Muscle of arm (tissue), 14 donors: ENCODE measurements around the gene MALSU1. TPM values are rescaled to one million over a fixed set of nuclear protein-coding genes. Genes with fewer than 3 reads are reported as not detected.

Experiments used
- DNase-seq: peaks from one replicate; pipeline ENCODE4 v3.0.0-alpha.2; 2013
- long read RNA-seq, 11 donors: transcript quantifications; one replicate each; lab custom pipeline, GENCODE V29; 2026
- polyA plus RNA-seq, 12 donors: library from polyadenylated mRNA; unstranded; fragments of 120-200 nt; gene quantifications; one replicate each; pipeline ENCODE4 v1.2.1, GENCODE V29; 2013; ENCODE audit not compliant: insufficient read length in 12 of 12

Gene MALSU1
- polyA plus RNA-seq: 100 to 1,000 TPM in 2 of 12 donors, 10 to 100 TPM in 9, not detected in 1; 46.6 to 102 (median 77.6) TPM
- long read RNA-seq, donor 1, transcript MALSU1-202 (4 exons, 3,044 nt): major isoform, 27 of 30 reads
- long read RNA-seq, donor 1, partial matches to known transcripts: 0 of 30 reads
- long read RNA-seq, donor 1, other reads (novel, unspliced or antisense): 0 of 30 reads
- long read RNA-seq, donor 2, transcript MALSU1-203 (2 exons, 479 nt): minor isoform, 6 of 89 reads
- long read RNA-seq, donor 2, transcript MALSU1-202 (4 exons, 3,044 nt): major isoform, 68 of 89 reads
- long read RNA-seq, donor 2, partial matches to known transcripts: 7 of 89 reads
- long read RNA-seq, donor 2, other reads (novel, unspliced or antisense): 7 of 89 reads
- long read RNA-seq, donor 3, transcript MALSU1-202 (4 exons, 3,044 nt): major isoform, 22 of 23 reads
- long read RNA-seq, donor 3, partial matches to known transcripts: 0 of 23 reads
- long read RNA-seq, donor 3, other reads (novel, unspliced or antisense): 0 of 23 reads
- long read RNA-seq, donor 4, transcript MALSU1-202 (4 exons, 3,044 nt): major isoform, 20 of 25 reads
- long read RNA-seq, donor 4, partial matches to known transcripts: 5 of 25 reads
- long read RNA-seq, donor 4, other reads (novel, unspliced or antisense): 0 of 25 reads
- long read RNA-seq, donor 5, transcript MALSU1-202 (4 exons, 3,044 nt): major isoform, 37 of 94 reads
- long read RNA-seq, donor 5, partial matches to known transcripts: 53 of 94 reads
- long read RNA-seq, donor 5, other reads (novel, unspliced or antisense): 0 of 94 reads
- long read RNA-seq, donor 6, transcript MALSU1-202 (4 exons, 3,044 nt): major isoform, 23 of 26 reads
- long read RNA-seq, donor 6, partial matches to known transcripts: 0 of 26 reads
- long read RNA-seq, donor 6, other reads (novel, unspliced or antisense): 0 of 26 reads
- long read RNA-seq, donor 7, transcript MALSU1-202 (4 exons, 3,044 nt): major isoform, 27 of 30 reads
- long read RNA-seq, donor 7, partial matches to known transcripts: 0 of 30 reads
- long read RNA-seq, donor 7, other reads (novel, unspliced or antisense): 0 of 30 reads
- long read RNA-seq, donor 8, transcript MALSU1-202 (4 exons, 3,044 nt): major isoform, 45 of 47 reads
- long read RNA-seq, donor 8, partial matches to known transcripts: 0 of 47 reads
- long read RNA-seq, donor 8, other reads (novel, unspliced or antisense): 0 of 47 reads
- long read RNA-seq, donor 9, transcript MALSU1-202 (4 exons, 3,044 nt): major isoform, 22 of 24 reads
- long read RNA-seq, donor 9, partial matches to known transcripts: 0 of 24 reads
- long read RNA-seq, donor 9, other reads (novel, unspliced or antisense): 0 of 24 reads
- long read RNA-seq, donor 10, transcript MALSU1-202 (4 exons, 3,044 nt): major isoform, 52 of 55 reads
- long read RNA-seq, donor 10, partial matches to known transcripts: 0 of 55 reads
- long read RNA-seq, donor 10, other reads (novel, unspliced or antisense): 0 of 55 reads
- long read RNA-seq, donor 11, transcript MALSU1-202 (4 exons, 3,044 nt): major isoform, 61 of 69 reads
- long read RNA-seq, donor 11, partial matches to known transcripts: 6 of 69 reads
- long read RNA-seq, donor 11, other reads (novel, unspliced or antisense): 0 of 69 reads

DNA sequence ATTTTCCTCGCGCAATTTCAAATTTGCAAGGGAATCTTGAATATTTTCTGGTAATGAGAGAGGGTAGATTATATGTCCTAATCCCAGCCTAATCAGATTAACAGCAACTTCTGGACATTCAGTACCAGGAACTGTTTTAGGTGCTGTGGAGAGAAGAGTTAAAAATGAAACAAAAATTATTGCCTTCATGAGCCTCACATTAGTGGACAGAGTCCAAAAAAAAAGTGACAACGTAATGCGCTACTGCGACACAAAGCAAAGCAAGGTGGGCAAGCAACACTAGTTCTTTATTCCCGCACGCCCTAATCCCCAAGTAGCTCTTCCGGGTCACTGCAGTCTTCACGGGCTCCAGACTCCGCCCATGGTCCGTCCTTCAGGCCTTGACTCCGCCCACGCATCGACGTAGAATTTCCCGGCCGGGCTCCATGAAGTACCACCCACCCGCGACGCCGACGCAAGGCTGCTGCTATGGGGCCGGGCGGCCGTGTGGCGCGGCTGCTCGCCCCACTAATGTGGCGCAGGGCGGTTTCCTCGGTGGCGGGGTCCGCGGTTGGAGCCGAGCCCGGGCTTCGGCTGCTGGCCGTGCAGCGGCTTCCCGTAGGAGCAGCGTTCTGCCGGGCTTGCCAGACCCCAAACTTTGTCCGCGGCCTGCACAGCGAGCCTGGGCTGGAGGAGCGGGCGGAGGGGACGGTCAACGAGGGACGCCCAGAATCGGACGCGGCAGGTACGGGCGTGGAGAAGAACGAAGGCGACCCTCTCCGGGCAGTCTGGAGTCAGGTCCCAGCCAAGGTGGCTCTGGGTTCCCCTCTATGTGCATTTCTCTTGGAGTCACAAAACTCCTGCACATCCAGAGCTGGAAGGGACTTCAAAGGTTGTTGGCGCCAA lies at the start of gene MALSU1:
Gene MALSU1 (plus strand): TSS at position 455 of the 885 bp plus-strand sequence. CDS start 14 bp downstream, at position 469.
- peak; percentile 98 for DNase-seq

DNA sequence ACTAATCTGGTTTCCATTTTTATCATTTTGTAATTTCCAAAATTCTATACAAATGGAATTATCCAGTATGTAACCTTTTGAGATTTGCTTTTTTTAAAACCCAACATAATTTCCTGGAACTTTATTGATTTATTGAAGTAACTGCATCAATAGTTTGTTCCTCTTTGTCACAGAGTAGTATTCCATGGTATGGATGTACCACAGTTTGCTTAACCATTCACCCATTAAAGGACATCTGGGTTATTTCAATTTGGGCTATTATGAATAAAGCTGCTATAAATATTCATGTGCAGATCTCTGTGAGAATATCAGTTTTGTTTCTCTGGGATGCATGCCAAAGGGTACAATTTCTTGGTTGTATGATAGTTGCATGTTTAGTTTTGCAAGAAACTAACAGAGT lies 49.7 kb upstream of the MALSU1 start:
- no peak for DNase-seq

DNA sequence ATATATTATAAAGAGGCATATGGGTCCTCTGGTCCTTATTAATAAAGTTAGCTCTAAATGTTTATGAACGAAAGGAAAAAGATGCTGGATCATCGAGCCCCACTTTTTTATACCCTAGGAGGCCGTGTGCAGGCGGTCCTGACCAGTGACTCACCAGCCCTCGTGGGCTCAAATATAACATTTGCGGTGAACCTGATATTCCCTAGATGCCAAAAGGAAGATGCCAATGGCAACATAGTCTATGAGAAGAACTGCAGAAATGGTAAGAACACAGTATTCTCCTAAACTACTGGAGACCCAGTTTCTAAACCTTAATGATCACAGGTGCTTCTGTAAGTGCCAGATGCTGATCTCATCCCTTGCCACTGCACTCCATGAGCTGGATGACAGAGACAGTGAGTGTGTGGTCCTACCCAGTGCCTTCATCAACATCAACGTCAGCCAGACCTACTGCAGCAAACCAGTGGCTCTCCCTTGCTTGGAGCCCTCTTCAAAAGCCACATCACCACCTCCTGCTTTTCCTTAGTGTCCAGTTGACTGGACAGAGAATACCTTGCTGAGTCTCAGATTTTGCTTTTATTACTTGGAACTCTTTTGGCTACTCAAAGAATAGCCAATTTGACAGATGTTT lies 45.0 kb upstream of the MALSU1 start:
- DNase-seq: no peak

DNA sequence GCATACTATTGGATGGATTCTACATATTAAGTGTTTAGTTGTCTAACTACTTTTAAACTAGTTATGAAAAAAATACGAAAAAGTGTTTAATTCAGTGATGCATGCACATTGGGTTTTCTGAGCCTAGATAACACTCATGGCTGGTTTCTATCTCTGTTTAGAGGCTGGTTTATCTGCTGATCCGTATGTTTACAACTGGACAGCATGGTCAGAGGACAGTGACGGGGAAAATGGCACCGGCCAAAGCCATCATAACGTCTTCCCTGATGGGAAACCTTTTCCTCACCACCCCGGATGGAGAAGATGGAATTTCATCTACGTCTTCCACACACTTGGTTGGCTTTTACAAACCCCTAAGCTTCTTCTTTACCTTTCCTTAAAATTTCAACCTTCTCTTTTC lies 42.4 kb upstream of the MALSU1 start:
- no peak for DNase-seq

DNA sequence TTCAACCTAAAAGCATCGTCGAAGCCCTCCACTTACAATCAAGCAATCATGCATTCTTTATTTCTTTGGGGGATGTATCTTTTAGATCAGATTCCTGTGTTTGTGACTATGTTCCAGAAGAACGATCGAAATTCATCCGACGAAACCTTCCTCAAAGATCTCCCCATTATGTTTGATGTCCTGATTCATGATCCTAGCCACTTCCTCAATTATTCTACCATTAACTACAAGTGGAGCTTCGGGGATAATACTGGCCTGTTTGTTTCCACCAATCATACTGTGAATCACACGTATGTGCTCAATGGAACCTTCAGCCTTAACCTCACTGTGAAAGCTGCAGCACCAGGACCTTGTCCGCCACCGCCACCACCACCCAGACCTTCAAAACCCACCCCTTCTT lies 38.8 kb upstream of the MALSU1 start:
- no peak for DNase-seq

DNA sequence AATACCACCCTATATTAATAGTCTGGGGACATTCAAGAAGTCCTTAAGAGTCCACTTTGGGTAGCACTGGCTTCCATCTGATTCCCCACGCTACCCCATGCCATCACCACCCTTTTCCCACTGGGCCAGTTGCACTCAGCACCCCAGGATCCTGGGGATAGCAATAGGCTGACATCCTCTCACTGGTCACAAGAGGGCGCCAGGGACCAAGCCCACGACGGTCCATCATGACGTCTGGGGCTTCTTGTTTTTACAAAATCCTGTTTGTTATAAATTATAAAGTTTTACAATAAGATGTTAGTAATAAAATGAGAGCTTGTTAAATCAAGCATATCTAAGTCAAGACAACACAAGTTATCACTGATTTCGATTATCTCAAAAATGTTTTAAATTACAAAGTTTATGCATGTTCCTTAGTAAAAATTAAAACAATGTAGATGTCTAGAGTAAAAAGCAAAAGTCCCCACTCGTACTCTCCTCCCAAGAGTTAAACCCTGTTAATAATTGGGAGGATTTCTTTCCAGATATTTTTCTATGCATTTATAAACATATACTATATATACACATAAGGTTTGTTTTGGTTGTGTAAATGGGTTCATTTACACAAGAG lies 37.2 kb upstream of the MALSU1 start:
- DNase-seq: peak; percentile 51

DNA sequence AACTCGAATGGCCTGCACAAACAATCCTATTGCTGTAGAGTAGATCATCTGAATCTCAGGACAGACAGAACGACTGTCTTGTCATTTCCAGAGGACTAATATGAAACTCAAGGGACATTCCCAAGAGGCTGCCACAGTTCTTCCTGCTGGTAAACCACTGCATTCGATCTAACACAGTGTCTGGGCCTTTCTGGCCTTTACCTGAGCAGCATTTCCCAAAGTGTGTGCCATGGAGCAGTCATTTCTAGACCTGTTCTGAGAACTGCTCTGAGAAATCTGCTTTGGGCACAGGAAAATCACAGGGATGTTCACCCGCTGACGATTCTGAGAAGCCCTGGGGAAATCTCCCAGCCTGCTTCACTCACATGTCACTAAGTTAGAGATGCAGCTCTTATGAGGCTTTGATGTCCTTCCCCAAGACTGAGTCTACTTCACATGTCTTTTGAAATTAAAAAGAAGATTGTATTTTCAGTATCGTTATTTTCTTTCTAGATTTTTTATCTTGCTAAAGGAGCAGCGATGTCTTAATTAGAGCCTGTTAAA lies 34.2 kb upstream of the MALSU1 start:
- no peak for DNase-seq

DNA sequence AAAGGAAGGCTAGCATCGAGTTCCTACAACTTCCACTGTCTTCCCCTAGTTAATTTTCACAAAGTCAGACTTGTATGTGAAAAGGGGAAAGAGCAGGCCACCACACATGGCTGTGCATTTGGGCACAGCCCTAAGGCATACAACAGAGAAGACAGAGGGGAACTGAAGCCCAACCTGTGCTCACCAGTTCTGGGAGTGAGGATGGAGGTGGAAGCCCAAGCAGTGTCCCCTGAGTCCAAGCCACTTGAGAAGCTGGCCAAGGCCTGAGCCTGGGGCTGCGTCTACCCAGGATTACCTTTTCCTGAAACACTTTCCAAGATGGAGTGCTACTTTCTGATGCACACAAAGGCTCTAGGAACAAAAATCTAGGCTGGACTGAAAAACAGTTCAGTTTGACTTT lies 32.2 kb upstream of the MALSU1 start:
- no peak for DNase-seq

DNA sequence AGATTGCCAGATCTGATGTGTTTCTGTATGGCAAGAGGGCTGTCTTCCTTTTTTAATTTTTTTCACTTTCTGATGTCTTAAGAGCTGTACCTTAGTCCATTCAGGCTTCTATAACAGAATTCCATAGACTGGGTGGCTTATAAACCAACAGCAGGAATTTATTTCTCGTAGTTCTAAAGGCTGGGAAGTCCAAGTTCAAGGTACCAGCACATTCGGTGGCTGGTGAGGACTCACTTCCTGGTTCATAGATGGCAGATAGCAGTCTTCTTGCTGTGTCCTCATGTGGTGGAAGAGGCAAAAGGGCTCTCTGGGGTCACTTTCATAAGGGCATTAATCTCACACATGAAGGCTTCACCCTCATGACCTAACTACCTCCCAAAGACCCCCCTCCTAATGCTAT lies 31.8 kb upstream of the MALSU1 start:
- DNase-seq: no peak

DNA sequence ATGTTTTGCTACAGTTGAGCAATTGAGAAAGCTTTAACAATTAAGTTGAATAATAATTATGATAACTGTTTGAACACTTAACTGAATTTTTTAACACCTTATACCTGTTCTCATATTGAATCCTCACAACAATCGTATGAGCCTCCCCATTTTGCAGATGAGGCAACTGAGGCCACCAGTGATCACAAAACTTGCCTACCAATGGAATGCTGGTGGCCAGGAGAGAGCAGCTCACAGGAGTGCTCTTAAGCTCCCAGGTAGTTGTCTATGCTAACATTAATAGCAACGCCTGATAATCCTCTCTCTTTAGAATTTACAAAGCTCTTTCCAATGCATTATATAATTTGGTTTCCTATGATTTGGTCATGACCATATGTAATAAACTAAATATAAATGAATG lies 31.0 kb upstream of the MALSU1 start:
- DNase-seq: no peak

DNA sequence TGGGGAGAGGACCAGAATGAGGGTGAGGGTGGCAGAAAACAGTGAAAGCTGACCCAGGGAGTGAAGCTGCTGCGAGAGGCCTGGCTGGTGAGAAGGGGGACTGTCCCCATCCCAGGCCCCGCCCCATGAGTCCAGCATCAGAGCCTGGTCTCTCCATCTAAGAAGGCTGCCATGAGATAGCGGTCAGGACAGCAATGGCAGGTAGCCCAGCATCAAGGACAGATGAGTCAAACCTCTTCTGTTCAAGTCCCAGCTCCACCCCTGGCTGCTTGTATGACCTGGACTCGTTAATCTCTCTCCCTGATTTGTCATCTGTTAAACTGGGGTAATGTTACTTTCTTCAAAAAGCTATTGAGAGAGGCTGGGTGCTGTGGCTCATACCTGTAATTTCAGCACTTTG lies 30.4 kb upstream of the MALSU1 start:
- DNase-seq: no peak

DNA sequence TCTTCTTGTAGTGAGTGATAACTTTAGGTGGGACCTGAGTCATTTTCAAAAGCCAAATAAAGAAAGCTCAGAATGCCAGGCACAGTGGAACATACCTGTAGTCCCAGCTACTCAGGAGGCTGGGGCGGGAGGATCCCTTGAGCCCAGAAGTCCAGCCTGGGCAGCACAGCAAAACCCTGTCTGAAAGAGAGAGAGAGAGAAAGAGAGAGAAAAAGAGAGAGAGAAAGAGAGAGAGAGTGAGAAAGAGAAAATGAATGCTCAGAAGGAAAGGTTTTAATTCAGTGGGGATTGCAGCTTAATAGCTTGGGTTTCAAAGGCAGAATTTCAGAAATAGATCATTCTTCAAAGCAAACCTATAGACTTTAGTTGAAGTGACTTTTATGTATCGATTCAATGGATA lies 26.9 kb upstream of the MALSU1 start:
- no peak for DNase-seq

DNA sequence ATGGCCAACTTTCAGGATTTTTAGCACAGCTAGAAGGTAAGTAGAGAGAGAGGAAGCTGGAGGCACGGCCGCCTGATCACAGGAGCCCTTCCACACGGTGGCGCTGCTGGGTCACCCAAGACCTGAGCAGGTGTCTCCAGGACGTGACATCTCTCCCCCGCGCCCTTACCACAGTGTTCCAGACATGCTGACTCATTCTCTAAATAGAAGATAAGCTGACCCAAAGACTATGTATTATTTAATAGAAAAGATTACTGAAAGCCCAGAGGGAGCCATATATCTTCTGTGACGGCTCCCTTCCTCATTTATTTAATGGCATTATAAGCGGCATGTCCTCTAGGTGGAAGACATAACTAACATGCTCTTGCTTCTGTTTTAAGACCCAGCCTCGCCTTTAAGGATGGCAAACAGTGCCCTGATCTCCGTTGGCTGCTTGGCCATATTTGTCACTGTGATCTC lies 26.0 kb upstream of the MALSU1 start:
- peak; percentile 50 for DNase-seq

DNA sequence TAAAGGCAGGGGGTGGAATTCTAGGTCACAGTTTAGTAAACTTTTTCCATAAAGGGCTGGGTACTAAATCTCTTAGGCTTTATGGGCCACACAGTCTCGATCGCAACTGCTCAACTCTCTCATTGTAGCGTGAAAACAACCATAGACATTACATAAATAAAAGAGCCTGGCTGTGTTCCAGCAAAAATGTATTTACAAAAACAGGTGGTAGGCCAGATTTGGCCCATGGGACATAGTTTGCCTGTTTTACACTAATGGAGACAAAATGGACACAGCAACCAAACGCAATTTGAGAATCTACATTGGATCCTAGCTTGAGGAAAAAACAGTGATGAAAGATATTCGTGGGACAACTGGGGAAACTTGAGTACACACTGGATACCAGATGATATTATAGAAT lies 23.2 kb upstream of the MALSU1 start:
- no peak for DNase-seq

DNA sequence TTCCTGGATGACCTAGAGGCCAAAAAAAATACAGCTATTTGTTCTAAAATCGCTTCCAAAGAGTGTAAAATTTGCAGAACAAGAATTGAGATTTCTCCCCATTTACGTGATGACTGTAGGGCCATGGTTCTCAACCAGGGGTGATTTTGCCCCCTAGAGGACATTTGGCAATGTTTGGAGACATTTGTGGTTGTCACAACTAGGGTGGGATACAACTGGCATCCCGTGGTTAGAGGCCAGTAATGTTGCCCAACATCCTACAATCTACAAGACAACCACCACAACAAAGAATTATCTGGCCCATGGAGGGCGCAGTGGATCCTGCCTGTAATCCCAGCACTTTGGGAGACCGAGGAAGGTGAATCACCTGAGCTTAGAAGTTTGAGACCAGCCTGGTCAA lies 22.8 kb upstream of the MALSU1 start:
- DNase-seq: no peak

DNA sequence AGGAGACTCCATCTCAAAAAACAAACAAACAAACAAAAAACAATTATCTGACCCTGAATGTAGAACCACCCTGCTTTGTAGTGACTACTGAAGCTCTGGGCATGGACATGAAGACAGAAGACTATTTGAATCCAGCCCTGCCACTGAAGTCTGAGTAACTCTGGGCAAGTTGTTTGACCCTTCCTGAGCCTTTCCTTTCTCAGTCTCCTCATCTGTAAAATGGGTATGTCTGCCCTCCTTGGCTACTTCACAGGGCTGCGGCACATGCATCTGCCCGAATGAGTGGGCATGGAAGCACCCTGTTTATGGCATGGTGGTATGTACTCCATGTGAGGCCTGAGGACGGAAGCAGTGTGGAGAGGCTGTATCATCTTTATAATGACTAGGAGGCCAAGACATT lies 22.2 kb upstream of the MALSU1 start:
- no peak for DNase-seq

DNA sequence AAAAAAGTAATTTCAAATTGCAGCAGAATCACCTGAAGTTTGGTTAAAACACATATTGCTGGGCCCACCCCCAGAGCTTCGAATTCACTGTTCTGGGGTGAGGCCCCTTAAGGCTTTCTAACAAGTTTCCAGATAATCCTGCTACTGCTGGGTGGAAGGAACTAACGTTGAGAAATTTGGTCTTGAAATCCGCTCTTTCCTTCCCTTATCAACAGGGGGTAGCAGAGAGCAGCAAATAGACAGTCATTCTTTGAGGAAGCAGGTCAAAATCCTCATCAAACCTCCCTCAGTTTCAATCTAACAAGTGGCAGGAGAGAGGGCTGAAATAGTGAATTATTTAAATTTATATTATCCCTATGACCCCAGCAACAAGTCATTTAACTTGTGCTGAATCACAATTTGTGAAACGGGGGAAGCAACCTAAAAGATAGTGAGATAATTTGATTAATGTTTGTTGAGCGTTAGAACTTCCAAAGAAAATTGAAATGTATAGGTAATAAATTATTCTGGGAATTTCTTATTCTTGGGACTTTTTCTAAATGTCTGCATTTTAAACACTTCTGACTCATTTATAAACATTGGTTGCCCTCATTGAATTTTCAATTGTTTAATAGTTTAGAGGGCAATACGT lies 21.7 kb upstream of the MALSU1 start:
- DNase-seq: peak; percentile 68

DNA sequence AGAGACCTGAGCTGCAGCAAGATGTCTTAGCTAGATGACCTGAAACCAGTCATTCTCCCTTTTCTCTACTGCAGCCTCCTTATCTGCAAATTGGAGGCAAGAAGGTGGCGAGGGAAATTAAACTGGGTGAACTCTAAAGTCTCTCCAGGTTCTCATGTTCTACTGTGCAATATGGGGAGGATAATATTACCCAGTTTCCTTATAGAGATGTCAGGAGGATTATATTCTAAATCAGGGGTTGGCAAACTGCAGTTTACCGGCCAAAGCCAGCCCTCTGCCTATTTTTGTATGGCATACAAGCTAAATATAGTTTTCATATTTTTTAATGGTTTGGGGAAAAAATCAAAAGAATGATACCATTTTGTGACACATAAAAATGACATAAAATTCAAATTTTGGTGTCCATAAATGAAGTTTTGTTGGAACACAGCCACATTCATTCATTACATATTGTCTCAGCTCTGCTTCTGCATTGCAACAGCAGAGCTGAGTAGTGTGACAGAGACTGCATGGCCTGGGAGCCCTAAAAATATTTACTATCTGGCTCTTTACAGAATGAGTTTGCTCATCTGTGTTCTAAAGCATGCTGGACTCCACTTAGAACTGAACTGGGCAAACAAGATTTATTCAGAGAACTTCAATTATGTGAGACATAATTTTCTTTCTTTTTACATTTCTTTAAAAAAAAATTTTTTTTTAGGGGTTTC lies 19.2 kb upstream of the MALSU1 start:
- no peak for DNase-seq
